Measurements from ENCODE around the gene VKORC1L1. TPM values are rescaled to one million over a fixed set of nuclear protein-coding genes. Genes with fewer than 3 reads are reported as not detected.
"Not testable (repeated sequence)": the region's sequence is repeated elsewhere in the genome, so short reads cannot be mapped to it uniquely, and the experiment has no call there.

Gene VKORC1L1
- total RNA-seq (2014; rRNA removed; shearing (Covaris generic)), result 15.3 and 17.3 TPM in 2 replicates
- polyA plus RNA-seq (2014; cell fraction: nucleus; rRNA removed), result 10.7 and 13.7 TPM in 2 replicates

- peak; percentile 91 for DNase-seq (ENCODE audit: extremely low read depth, low read depth)
Observed at GRCh38 chr7:65872776-65873581, at the start of gene VKORC1L1. Gene VKORC1L1, plus strand, starts transcription at chr7:65873074. Its CDS starts 298 bp downstream, at chr7:65873372.

- no peak for DNase-seq (ENCODE audit: extremely low read depth, low read depth)
Observed at GRCh38 chr7:65827366-65827765, 45.5 kb upstream of the VKORC1L1 start.

GRCh38 chr7:65832281-65832680 lies 40.6 kb upstream of the VKORC1L1 start:
- DNase-seq (ENCODE audit: extremely low read depth, low read depth), result peak; percentile 5

DNA sequence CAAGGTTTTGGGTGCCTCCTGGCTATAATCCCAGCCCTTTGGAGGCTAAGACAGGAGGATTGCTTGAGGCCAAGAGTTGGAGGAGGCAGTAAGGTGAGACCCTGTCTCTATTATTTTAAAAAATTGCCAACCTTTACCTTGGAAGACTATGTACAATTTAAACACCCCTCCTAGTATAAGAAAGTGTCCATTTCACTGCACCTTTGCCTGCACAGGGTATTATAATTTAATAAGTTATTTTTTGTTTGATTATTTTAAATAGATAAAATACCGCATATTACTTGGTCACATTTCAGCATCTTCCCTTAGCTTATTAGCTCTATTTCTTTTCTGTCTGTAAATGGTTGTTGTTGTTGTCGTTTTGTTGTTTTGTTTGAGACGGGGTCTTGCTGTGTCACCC lies 36.2 kb upstream of the VKORC1L1 start:
- DNase-seq (ENCODE audit: extremely low read depth, low read depth), result not testable (repeated sequence)

DNA sequence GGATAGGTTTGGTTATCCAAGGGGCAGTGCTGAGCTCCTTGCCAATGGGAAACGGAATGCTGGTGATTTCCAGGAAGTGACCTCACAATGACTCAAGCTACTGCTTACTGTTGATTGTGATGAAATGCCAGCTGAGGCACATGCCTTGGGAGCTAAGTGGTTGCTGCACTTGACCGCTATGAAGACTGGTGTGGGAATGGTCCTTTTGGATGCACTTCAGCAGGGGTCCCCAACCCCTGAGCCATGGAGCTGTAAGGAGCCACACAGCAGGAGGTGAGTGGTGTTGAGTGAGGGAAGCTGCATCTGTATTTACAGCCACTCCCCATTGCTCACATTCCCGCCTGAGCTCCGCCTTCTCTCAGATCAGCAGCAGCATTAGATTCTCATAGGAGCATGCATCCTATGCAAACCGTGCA lies 35.3 kb upstream of the VKORC1L1 start:
- DNase-seq (ENCODE audit: extremely low read depth, low read depth), result peak; percentile 8

- no peak for DNase-seq (ENCODE audit: extremely low read depth, low read depth)
Observed at GRCh38 chr7:65839846-65840245, 33.0 kb upstream of the VKORC1L1 start.

- no peak for DNase-seq (ENCODE audit: extremely low read depth, low read depth)
Observed at GRCh38 chr7:65840446-65840845, 32.4 kb upstream of the VKORC1L1 start.

- not testable (repeated sequence) for DNase-seq (ENCODE audit: extremely low read depth, low read depth)
Observed at GRCh38 chr7:65843616-65844015, 29.3 kb upstream of the VKORC1L1 start.

DNA sequence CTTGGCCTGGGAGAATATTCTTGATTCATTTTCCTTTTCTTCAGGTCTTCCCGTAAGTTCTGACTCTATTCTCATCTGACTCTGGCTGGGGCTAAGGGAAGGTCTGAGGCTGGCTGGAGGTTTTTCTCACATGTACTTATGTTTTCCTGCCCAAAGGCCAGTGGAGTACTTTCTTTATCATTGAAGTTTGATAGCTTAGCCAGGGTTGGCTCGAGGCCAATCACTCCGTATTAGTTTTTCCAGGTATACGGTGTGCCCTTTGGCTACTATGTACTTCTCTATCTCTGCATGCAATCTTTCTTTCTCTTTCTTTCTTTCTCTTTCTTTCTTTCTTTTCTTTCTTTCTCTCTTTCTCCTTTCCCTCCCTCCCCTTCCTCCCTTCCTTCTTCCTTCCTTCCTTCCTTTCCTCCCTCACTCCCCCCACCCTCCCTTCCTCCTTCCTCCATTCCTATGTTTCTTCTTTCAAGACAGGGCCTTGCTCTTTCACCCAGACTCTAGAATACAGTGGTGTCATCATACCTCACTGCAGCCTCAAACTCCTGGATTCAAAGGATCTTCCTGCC lies 26.8 kb upstream of the VKORC1L1 start:
- no peak for DNase-seq (ENCODE audit: extremely low read depth, low read depth)

DNA sequence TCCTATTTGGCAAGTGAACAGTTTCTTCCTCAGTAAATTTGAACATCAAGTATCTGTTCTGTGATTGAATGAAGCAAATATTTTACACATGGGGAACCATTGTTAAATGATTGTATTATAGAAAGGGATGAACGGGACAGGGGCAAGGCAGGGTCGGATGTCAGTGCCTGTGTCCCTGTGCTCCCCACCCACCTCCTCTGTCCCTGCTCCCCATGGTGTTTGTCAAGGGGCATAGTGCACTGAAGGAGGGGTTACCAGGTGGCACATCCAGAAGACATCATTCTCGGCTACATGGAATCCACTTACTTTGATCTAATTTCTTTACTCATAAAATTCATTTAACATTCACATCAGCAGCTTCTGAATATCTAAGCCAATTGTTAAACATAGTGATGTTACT lies 19.4 kb upstream of the VKORC1L1 start:
- DNase-seq (ENCODE audit: extremely low read depth, low read depth), result not testable (repeated sequence)

DNA sequence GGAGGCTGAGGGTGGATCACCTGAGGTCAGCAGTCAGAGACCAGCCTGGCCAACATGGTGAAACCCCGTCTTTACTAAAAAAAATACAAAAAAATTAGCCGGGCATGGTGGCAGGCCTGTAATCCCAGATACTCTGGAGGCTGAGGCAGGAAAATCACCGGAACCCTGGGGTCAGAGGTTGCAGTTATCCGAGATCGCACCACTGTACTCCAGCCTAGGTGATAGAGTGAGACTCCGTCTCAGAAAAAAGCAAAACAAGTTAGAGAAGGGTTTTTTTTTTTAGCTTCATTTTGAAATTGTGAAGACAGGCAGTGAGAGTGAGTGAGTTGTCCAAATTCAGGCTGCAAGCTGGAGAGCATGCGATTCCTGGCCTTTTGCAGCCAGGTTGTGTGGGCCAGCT lies 19.0 kb upstream of the VKORC1L1 start:
- DNase-seq (ENCODE audit: extremely low read depth, low read depth), result not testable (repeated sequence)

DNA sequence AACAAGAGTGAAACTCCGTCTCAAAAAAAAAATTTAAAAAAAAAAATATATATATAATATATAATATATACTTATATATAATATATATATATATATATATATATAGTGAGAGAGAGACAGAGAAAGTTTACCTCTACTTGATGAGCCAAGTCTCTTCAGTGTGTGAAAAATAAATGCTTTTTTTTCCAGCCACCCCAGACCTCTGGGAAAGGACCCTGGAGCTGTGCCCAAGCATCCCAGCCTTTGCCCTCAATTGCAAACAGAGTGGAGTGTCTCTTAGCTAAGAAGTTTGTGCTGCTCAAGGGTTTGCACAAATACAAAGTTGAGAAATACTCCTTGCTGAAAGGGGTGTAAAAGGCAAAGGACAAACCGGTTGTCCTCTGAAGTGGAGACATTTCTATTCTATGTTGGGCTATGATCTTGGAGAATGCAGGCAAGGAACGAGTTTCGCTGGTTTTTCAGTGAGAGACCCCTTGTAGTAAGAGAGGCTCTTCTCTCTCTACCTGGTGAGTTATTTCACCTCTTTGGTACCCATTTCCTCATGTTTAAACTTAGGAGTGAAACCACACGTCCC lies 15.5 kb upstream of the VKORC1L1 start:
- DNase-seq (ENCODE audit: extremely low read depth, low read depth), result not testable (repeated sequence)

- DNase-seq (ENCODE audit: extremely low read depth, low read depth), result not testable (repeated sequence)
Observed at GRCh38 chr7:65858660-65859059, 14.2 kb upstream of the VKORC1L1 start.

- DNase-seq (ENCODE audit: extremely low read depth, low read depth), result not testable (repeated sequence)
Observed at GRCh38 chr7:65866244-65866643, 6.6 kb upstream of the VKORC1L1 start.

DNA sequence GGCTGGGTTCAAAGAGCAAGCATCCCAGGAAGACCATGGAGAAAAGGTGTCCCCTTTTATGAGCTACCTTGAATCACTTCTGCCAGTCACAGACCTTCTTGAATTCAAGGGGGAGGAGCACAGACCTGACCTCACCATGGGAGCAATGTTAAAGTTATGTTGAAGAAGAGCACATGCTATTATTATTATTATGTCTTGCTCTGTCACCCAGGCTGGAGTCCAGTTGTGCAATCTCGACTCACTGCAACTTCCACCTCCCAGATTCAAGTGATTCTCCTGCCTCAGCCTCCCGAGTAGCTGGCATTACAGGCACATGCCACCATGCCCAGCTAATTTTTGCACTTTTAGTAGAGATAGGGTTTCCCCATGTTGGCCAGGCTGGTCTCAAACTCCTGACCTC lies 5.2 kb upstream of the VKORC1L1 start:
- DNase-seq (ENCODE audit: extremely low read depth, low read depth), result not testable (repeated sequence)

DNA sequence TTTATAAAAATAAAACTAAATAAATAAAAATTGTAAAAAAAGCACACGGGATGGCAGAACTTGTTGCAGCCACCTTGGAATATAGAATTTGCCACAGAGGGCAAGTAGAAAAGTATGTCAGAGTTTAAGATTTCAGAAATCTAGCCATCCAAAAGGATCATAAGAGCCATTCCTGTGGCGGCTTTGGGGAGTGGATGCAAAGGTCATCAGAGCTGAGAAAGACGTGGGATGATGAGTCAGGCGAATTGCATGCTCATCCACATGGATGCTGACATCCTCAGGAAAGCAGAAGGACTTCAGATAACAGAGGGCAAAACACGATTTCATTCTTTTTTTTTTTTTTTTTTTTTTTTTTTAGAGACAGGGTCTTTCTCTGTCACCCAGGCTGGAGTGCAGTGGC lies 3.6 kb upstream of the VKORC1L1 start:
- peak; percentile 38 for DNase-seq (ENCODE audit: extremely low read depth, low read depth)

DNA sequence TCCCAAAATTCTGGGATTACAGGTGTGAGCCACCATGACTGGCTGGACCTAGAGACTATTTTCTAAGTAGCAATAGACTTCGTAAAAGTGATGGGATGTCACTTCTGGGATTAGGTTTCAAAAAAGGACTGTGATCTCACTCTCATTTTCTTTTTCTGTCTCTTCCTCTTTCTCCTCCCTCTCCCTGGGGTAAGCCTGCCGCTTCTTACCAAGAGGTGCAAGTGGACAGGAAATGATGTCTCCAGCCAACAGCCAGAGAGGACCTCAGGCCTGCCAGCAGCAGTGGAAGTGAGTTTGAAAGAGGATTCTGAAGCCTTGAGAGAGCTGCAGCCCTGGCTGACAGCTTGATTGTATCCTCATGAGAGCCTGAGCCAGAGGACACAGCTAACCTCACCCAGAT lies 1.4 kb upstream of the VKORC1L1 start:
- DNase-seq (ENCODE audit: extremely low read depth, low read depth), result not testable (repeated sequence)

DNA sequence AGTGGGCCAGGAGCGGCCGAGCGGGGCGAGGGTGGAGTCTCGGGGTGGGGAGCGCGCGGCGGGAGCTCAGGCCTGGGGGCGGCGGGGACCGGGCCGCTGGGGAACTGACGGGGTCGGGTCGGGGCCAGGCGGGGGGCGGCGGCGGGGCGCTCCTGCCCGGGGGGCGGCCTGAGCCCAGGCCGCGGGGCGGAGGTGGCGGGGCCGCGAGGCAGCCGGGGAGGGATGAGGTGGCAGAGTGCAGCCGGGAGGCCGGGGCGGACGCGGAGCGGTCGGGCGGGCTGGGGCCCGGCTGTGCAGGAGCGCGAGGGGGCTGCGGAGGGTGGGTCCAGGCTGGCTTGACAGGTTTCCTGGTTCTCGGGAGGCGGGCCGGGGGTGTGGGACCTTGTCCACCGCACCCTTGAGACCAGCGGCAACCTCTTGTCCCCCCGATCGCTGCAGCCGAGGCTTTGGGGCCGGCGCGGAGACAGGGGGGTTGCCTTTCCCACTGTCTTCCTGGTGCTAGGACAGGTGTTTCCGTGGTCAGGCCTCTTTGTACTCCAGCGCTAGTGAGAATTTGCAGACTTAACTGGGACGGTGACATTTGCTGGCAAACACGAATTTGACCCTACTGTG lies 814 bp downstream of the VKORC1L1 start:
- DNase-seq (ENCODE audit: extremely low read depth, low read depth), result not testable (repeated sequence)

DNA sequence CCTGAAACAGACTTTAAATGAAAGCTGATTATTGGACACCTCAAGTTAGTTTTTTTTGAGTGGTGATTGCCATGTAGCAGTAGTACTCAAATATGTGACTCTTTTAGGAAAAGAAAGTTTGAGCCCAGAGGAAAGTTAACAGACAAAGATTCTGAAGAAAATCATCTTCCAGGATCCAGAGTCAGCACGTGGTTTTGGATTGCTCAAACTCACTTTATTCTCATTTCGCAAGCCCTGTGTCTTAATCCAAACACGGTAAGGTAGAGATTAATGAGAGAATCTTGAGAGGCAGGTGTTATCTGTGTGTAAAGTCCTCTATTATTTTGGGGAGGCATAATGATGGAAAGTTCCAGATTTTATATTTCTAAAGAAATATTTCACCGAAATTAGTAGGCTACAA lies 2.8 kb downstream of the VKORC1L1 start:
- DNase-seq (ENCODE audit: extremely low read depth, low read depth), result not testable (repeated sequence)

GRCh38 chr7:65879292-65880153 lies 6.6 kb downstream of the VKORC1L1 start:
- not testable (repeated sequence) for DNase-seq (ENCODE audit: extremely low read depth, low read depth)

Measured in NCI-H460 (cell line).